Activated CD4-positive, alpha-beta T cell treated with anti-CD3 and anti-CD28 coated beads, Interleukin-2, amount 10 ng/mL, durations not matched to agents 7 days and 5 days (primary cell): ENCODE results near the gene CYP11A1. TPM values are rescaled to one million over a fixed set of nuclear protein-coding genes. Genes with fewer than 3 reads are reported as not detected.

Source experiments
- CTCF ChIA-PET: fragments of 350-600 bp; sonication (Branson Sonifier 250); formaldehyde crosslinking; loops from one replicate; lab custom pipeline; 2021; ENCODE audit warnings: antibody characterized with exemption; lab: Charles Lee
- POLR2A ChIA-PET: fragments of 350-600 bp; sonication (Branson Sonifier 250); formaldehyde crosslinking; loops from one replicate; lab custom pipeline; 2021; ENCODE audit warnings: antibody characterized with exemption; lab: Charles Lee
- DNase-seq: peaks from one replicate; pipeline ENCODE4 v3.0.0-alpha.2; 2020
- H3K27ac Mint-ChIP-seq: one replicate; pipeline ENCODE4 v1.8.0; 2021; ENCODE audit warnings: mild to moderate bottlenecking, moderate library complexity, mixed read lengths
- H3K27me3 Mint-ChIP-seq: one replicate; pipeline ENCODE4 v1.8.0; 2021; ENCODE audit warnings: mixed read lengths
- H3K36me3 Mint-ChIP-seq: one replicate; pipeline ENCODE4 v1.8.0; 2021; ENCODE audit warnings: low read depth, mixed read lengths
- H3K4me1 Mint-ChIP-seq: one replicate; pipeline ENCODE4 v1.8.0; 2021; ENCODE audit warnings: mixed read lengths
- H3K4me3 Mint-ChIP-seq: one replicate; pipeline ENCODE4 v1.8.0; 2021; ENCODE audit warnings: mild to moderate bottlenecking, moderate library complexity, mixed read lengths
- H3K9me3 Mint-ChIP-seq: one replicate; pipeline ENCODE4 v1.8.0; 2021; ENCODE audit warnings: mixed read lengths
- total RNA-seq, 2 experiments: library from RNA; stranded (reverse); gene quantifications; one replicate each; pipeline ENCODE4 v1.2.3, GENCODE V29; 2021

The CYP11A1 gene
- total RNA-seq, 2 experiments from 2014 or later = not detected

- no peak for DNase-seq
- Mint-ChIP-seq H3K4me3 (no peak overlapping the region), H3K36me3 (no peaks in the 10 kb centered on the region), H3K9me3 (no peaks in the 10 kb centered on the region), H3K27me3 (no peaks in the 10 kb centered on the region), H3K4me1 (peaks cover 4% of the 10 kb centered on the region), H3K27ac (no peak overlapping the region)
- ChIA-PET CTCF (no interaction called here), POLR2A (no interaction called here)
Observed at GRCh38 chr15:74343127-74343796, 24.2 kb downstream of the CYP11A1 start.

GRCh38 chr15:74340150-74340549, 27.3 kb downstream of the CYP11A1 start:
- no peak overlapping the region for H3K27ac Mint-ChIP-seq
- H3K36me3 Mint-ChIP-seq = no peaks in the 10 kb centered on the region
- H3K9me3 Mint-ChIP-seq = no peaks in the 10 kb centered on the region
- H3K27me3 Mint-ChIP-seq = no peaks in the 10 kb centered on the region
- POLR2A ChIA-PET = no interaction called here
- no peak for DNase-seq
- H3K4me1 Mint-ChIP-seq = no peaks in the 10 kb centered on the region
- CTCF ChIA-PET = no interaction called here
- no peak overlapping the region for H3K4me3 Mint-ChIP-seq

- ChIA-PET CTCF (interaction anchor here (0.8 kb wide), 1 partner anchor 431 kb away, joined by 3 read pairs; no protein-coding TSS in a partner anchor), POLR2A (no interaction called here)
- Mint-ChIP-seq H3K4me3 (no peak overlapping the region), H3K27ac (no peak overlapping the region), H3K9me3 (peaks cover 1% of the 10 kb centered on the region), H3K36me3 (no peaks in the 10 kb centered on the region), H3K4me1 (no peaks in the 10 kb centered on the region), H3K27me3 (no peaks in the 10 kb centered on the region)
- DNase-seq = no peak
Observed at GRCh38 chr15:74339371-74339770, 28.1 kb downstream of the CYP11A1 start.

GRCh38 chr15:74338676-74339075, 28.8 kb downstream of the CYP11A1 start:
- Mint-ChIP-seq H3K9me3 (peaks cover 3% of the 10 kb centered on the region), H3K36me3 (no peaks in the 10 kb centered on the region), H3K4me1 (no peaks in the 10 kb centered on the region), H3K27ac (no peak overlapping the region), H3K4me3 (no peak overlapping the region), H3K27me3 (no peaks in the 10 kb centered on the region)
- POLR2A ChIA-PET = no interaction called here
- no peak for DNase-seq
- CTCF ChIA-PET = no interaction called here

- Mint-ChIP-seq H3K36me3 (no peaks in the 10 kb centered on the region), H3K4me1 (no peaks in the 10 kb centered on the region), H3K27me3 (no peaks in the 10 kb centered on the region), H3K4me3 (no peak overlapping the region), H3K27ac (no peak overlapping the region), H3K9me3 (peaks cover 3% of the 10 kb centered on the region)
- ChIA-PET POLR2A (no interaction called here), CTCF (no interaction called here)
- DNase-seq = no peak
Observed at GRCh38 chr15:74337607-74338211, 29.7 kb downstream of the CYP11A1 start.

- Mint-ChIP-seq H3K36me3 (no peaks in the 10 kb centered on the region), H3K9me3 (peaks cover 3% of the 10 kb centered on the region), H3K4me1 (no peaks in the 10 kb centered on the region), H3K4me3 (no peak overlapping the region), H3K27ac (no peak overlapping the region), H3K27me3 (no peaks in the 10 kb centered on the region)
- CTCF ChIA-PET = interaction anchor here (1.1 kb wide), 1 partner anchor 22 kb away, joined by 3 read pairs; no protein-coding TSS in a partner anchor
- POLR2A ChIA-PET = no interaction called here
- DNase-seq = no peak
Observed at GRCh38 chr15:74337146-74337545, 30.3 kb downstream of the CYP11A1 start.

GRCh38 chr15:74336061-74337005, 31.1 kb downstream of the CYP11A1 start:
- Mint-ChIP-seq H3K27me3 (no peaks in the 10 kb centered on the region), H3K4me1 (no peaks in the 10 kb centered on the region), H3K9me3 (peaks cover 3% of the 10 kb centered on the region), H3K4me3 (no peak overlapping the region), H3K27ac (no peak overlapping the region), H3K36me3 (no peaks in the 10 kb centered on the region)
- DNase-seq = no peak
- ChIA-PET CTCF (interaction anchor here (1.1 kb wide), 1 partner anchor 21 kb away, joined by 3 read pairs; no protein-coding TSS in a partner anchor), POLR2A (no interaction called here)

- no peak overlapping the region for H3K4me3 Mint-ChIP-seq
- no peaks in the 10 kb centered on the region for H3K27me3 Mint-ChIP-seq
- no peaks in the 10 kb centered on the region for H3K4me1 Mint-ChIP-seq
- ChIA-PET CTCF (no interaction called here), POLR2A (no interaction called here)
- H3K9me3 Mint-ChIP-seq = peaks cover 3% of the 10 kb centered on the region
- H3K27ac Mint-ChIP-seq = no peak overlapping the region
- DNase-seq = no peak
- H3K36me3 Mint-ChIP-seq = no peaks in the 10 kb centered on the region
Observed at GRCh38 chr15:74335396-74335795, 32.0 kb downstream of the CYP11A1 start.

GRCh38 chr15:74334127-74334526, 33.3 kb downstream of the CYP11A1 start:
- Mint-ChIP-seq H3K27me3 (no peaks in the 10 kb centered on the region), H3K4me1 (no peaks in the 10 kb centered on the region), H3K4me3 (no peak overlapping the region), H3K36me3 (no peaks in the 10 kb centered on the region), H3K9me3 (peaks cover 3% of the 10 kb centered on the region), H3K27ac (no peak overlapping the region)
- no peak for DNase-seq
- CTCF ChIA-PET = no interaction called here
- POLR2A ChIA-PET = no interaction called here

- CTCF ChIA-PET = no interaction called here
- POLR2A ChIA-PET = no interaction called here
- Mint-ChIP-seq H3K9me3 (peaks cover 3% of the 10 kb centered on the region), H3K27ac (no peak overlapping the region), H3K36me3 (no peaks in the 10 kb centered on the region), H3K4me3 (no peak overlapping the region), H3K27me3 (no peaks in the 10 kb centered on the region), H3K4me1 (peaks cover 2% of the 10 kb centered on the region)
- no peak for DNase-seq
Observed at GRCh38 chr15:74333662-74334061, 33.8 kb downstream of the CYP11A1 start.

- H3K27ac Mint-ChIP-seq = no peak overlapping the region
- H3K27me3 Mint-ChIP-seq = no peaks in the 10 kb centered on the region
- peaks cover 3% of the 10 kb centered on the region for H3K9me3 Mint-ChIP-seq
- H3K4me3 Mint-ChIP-seq = no peak overlapping the region
- ChIA-PET CTCF (no interaction called here), POLR2A (no interaction called here)
- DNase-seq = no peak
- no peaks in the 10 kb centered on the region for H3K36me3 Mint-ChIP-seq
- peaks cover 6% of the 10 kb centered on the region for H3K4me1 Mint-ChIP-seq
Observed at GRCh38 chr15:74333093-74333492, 34.4 kb downstream of the CYP11A1 start.

GRCh38 chr15:74332611-74333010, 34.8 kb downstream of the CYP11A1 start:
- H3K27ac Mint-ChIP-seq = no peak overlapping the region
- no peaks in the 10 kb centered on the region for H3K36me3 Mint-ChIP-seq
- no peaks in the 10 kb centered on the region for H3K27me3 Mint-ChIP-seq
- ChIA-PET CTCF (no interaction called here), POLR2A (no interaction called here)
- DNase-seq = no peak
- peaks cover 6% of the 10 kb centered on the region for H3K4me1 Mint-ChIP-seq
- no peak overlapping the region for H3K4me3 Mint-ChIP-seq
- peaks cover 3% of the 10 kb centered on the region for H3K9me3 Mint-ChIP-seq

- H3K9me3 Mint-ChIP-seq = peaks cover 3% of the 10 kb centered on the region
- H3K27ac Mint-ChIP-seq = no peak overlapping the region
- ChIA-PET CTCF (no interaction called here), POLR2A (no interaction called here)
- no peaks in the 10 kb centered on the region for H3K27me3 Mint-ChIP-seq
- H3K4me3 Mint-ChIP-seq = no peak overlapping the region
- peaks cover 6% of the 10 kb centered on the region for H3K4me1 Mint-ChIP-seq
- no peaks in the 10 kb centered on the region for H3K36me3 Mint-ChIP-seq
- DNase-seq = no peak
Observed at GRCh38 chr15:74332011-74332410, 35.4 kb downstream of the CYP11A1 start.
